ENCODE results near the gene TMEM158. TPM values are rescaled to one million over a fixed set of nuclear protein-coding genes. Genes with fewer than 3 reads are reported as not detected.
A peak's percentile ranks its signal among the peaks of the same experiment; 100 is the strongest.

Gene TMEM158
- polyA plus RNA-seq, 10 donors = 0.52 to 6.2 (median 2.0) TPM

GRCh38 chr3:45236964-45237363, 10.9 kb upstream of the TMEM158 start:
- DNase-seq = no peak

GRCh38 chr3:45235409-45235808, 9.3 kb upstream of the TMEM158 start:
- no peak for DNase-seq

GRCh38 chr3:45234250-45234649, 8.2 kb upstream of the TMEM158 start:
- DNase-seq = no peak

GRCh38 chr3:45232521-45232920, 6.4 kb upstream of the TMEM158 start:
- DNase-seq = no peak

GRCh38 chr3:45227946-45228345, 1.9 kb upstream of the TMEM158 start:
- no peak for DNase-seq

- DNase-seq = no peak
Measured at GRCh38 chr3:45227071-45227820, 1.2 kb upstream of the TMEM158 start.

GRCh38 chr3:45225465-45226205, 452 bp downstream of the TMEM158 start:
- peak in 2 of 3 donors; percentile 38 to 66 for DNase-seq

GRCh38 chr3:45224824-45225464, 1.1 kb downstream of the TMEM158 start:
- peak; percentile 35 to 76 (median 61) for DNase-seq

GRCh38 chr3:45223889-45224727, 2.0 kb downstream of the TMEM158 start:
- DNase-seq = no peak

GRCh38 chr3:45219694-45220093, 6.4 kb downstream of the TMEM158 start:
- no peak for DNase-seq

- no peak for DNase-seq
Measured at GRCh38 chr3:45218578-45219390, 7.3 kb downstream of the TMEM158 start.

GRCh38 chr3:45216021-45216609, 10.0 kb downstream of the TMEM158 start:
- DNase-seq = no peak

GRCh38 chr3:45215466-45215865, 10.6 kb downstream of the TMEM158 start:
- DNase-seq = no peak

GRCh38 chr3:45214061-45214680, 11.9 kb downstream of the TMEM158 start:
- no peak for DNase-seq

GRCh38 chr3:45212095-45212468, 14.0 kb downstream of the TMEM158 start:
- DNase-seq = no peak

GRCh38 chr3:45211466-45212094, 14.5 kb downstream of the TMEM158 start:
- peak in 2 of 3 donors; percentile 34 to 53 for DNase-seq

- peak; percentile 37 to 66 (median 58) for DNase-seq
Measured at GRCh38 chr3:45210308-45211041, 15.6 kb downstream of the TMEM158 start.

GRCh38 chr3:45209526-45209925, 16.6 kb downstream of the TMEM158 start:
- DNase-seq = no peak

GRCh38 chr3:45208586-45208985, 17.5 kb downstream of the TMEM158 start:
- no peak for DNase-seq
